Upper lobe of left lung (tissue), 6 donors: Measurements from ENCODE around the gene FAM53A. TPM values are rescaled to one million over a fixed set of nuclear protein-coding genes. Genes with fewer than 3 reads are reported as not detected.

ENCODE experiments used
- ATAC-seq, 2 donors: fragments of 200-7000 bp; cut with Tn5 transposase; one replicate each; pipeline ENCODE4 v1.9.1; 2022; ENCODE audit warnings: mild to moderate bottlenecking in 2 of 2, moderate library complexity in 2 of 2; ENCODE audit not compliant: low FRiP score in 2 of 2
- DNase-seq, 2 donors: peaks; one replicate each; pipeline ENCODE4 v3.0.0-alpha.2; 2019 to 2020
- H3K27ac ChIP-seq, 4 donors: fragments of 200-600 bp; sonication (generic); one replicate each; pipeline ENCODE4 v1.5.1; 2016 to 2019
- H3K27me3 ChIP-seq, 4 donors: fragments of 200-600 bp; sonication (generic); one replicate each; pipeline ENCODE4 v1.5.1; 2017 to 2019
- H3K36me3 ChIP-seq, 4 donors: fragments of 200-600 bp; sonication (generic); one replicate each; pipeline ENCODE4 v1.5.1; 2016 to 2019
- H3K4me1 ChIP-seq, 4 donors: fragments of 200-600 bp; sonication (generic); one replicate each; pipeline ENCODE4 v1.5.1; 2018 to 2019
- H3K4me3 ChIP-seq, 4 donors: fragments of 200-600 bp; sonication (generic); one replicate each; pipeline ENCODE4 v1.5.1; 2017 to 2019; ENCODE audit warnings: mild to moderate bottlenecking in 2 of 4, moderate library complexity in 1 of 4
- H3K9me3 ChIP-seq, 4 donors: fragments of 200-600 bp; sonication (generic); one replicate each; pipeline ENCODE4 v1.5.1; 2018 to 2019
- CTCF ChIP-seq, 6 experiments: fragments of 450-650 bp in 4 of 6; fragments of 200-600 bp in 2 of 6; sonication (generic) in 2 of 6; IDR thresholded peaks; one replicate each; pipeline ENCODE4 v1.5.1; 2016 to 2019; ENCODE audit warnings: antibody characterized with exemption in 6 of 6
- EP300 ChIP-seq, 4 donors: sonication (generic); formaldehyde crosslinking; IDR thresholded peaks; one replicate each; pipeline ENCODE4 v1.5.1; 2017; ENCODE audit warnings: antibody characterized with exemption in 4 of 4, control low read depth in 2 of 4
- POLR2A ChIP-seq, 4 donors: fragments of 450-650 bp; IDR thresholded peaks; one replicate each; pipeline ENCODE4 v1.5.1; 2016 to 2017; ENCODE audit warnings: antibody characterized with exemption in 4 of 4, mild to moderate bottlenecking in 2 of 4
- POLR2AphosphoS5 ChIP-seq, 2 donors: sonication (generic); formaldehyde crosslinking; IDR thresholded peaks; one replicate each; pipeline ENCODE4 v1.5.1; 2017; ENCODE audit warnings: antibody characterized with exemption in 2 of 2
- WGBS, 2 donors: methylation state at CpG; one replicate each; pipeline ENCODE4 v1.1.5; 2017 to 2018; 5-methylcytosine and 5-hydroxymethylcytosine counted together
- total RNA-seq, 6 donors: library from RNA; depleted of rRNA in 4 of 6; stranded (reverse); fragments of >200 nt in 4 of 6; gene quantifications; one replicate each; pipeline versions ENCODE4 v1.1.0 to v1.2.1, GENCODE V29; 2016 to 2021
- donor health status: DM: no; HTN: no; CAD: no; lungs with moderate emphysema.
- donor health status: DM: no; HTN: yes; CAD: no; lungs with severe emphysema.

Gene FAM53A
- total RNA-seq, 6 donors from 2014 or later = 0.59 to 17.8 (median 2.5) TPM

GRCh38 chr4:1723131-1723801 lies 39.2 kb upstream of the FAM53A start:
- ATAC-seq = no peak
- TF ChIP-seq POLR2A (IDR thresholded peaks at IDR 0.05) (peak in 1 of 4 donors; percentile 52), CTCF (IDR thresholded peaks at IDR 0.05) (no peak)
- Histone ChIP-seq H3K9me3 (no peaks in the 10 kb centered on the region), H3K4me1 (peaks cover 39 to 64% (median 53%) of the 10 kb centered on the region in 4 donors), H3K36me3 (peaks cover 0 to 11% (median 6%) of the 10 kb centered on the region in 4 donors), H3K27ac (peak overlapping the region; percentile 85 to 96 (median 94)), H3K27me3 (no peaks in the 10 kb centered on the region), H3K4me3 (peak overlapping the region in 3 of 4 donors; percentile 6 to 79 (median 25))
- 67 to 71% methylated on average over 12 of the region's 12 CpGs for WGBS, 2 donors
- no peak for DNase-seq

- Histone ChIP-seq H3K4me3 (peak overlapping the region in 3 of 4 donors; percentile 4 to 83 (median 79)), H3K4me1 (peaks cover 33 to 57% (median 47%) of the 10 kb centered on the region in 4 donors), H3K9me3 (no peaks in the 10 kb centered on the region), H3K27me3 (no peaks in the 10 kb centered on the region), H3K36me3 (peaks cover 0 to 11% (median 5%) of the 10 kb centered on the region in 4 donors), H3K27ac (peak overlapping the region; percentile 85 to 96 (median 94))
- 36 to 47% methylated on average over 18 of the region's 18 CpGs for WGBS, 2 donors
- TF ChIP-seq EP300 (IDR thresholded peaks at IDR 0.05) (no peak), CTCF (IDR thresholded peaks at IDR 0.05) (no peak), POLR2AphosphoS5 (IDR thresholded peaks at IDR 0.05) (no peak), POLR2A (IDR thresholded peaks at IDR 0.05) (no peak)
- no peak for ATAC-seq
- DNase-seq = peak in 1 of 2 donors; percentile 31
Observed at GRCh38 chr4:1722551-1723118, 38.5 kb upstream of the FAM53A start.

- H3K9me3 ChIP-seq = no peaks in the 10 kb centered on the region
- peak overlapping the region; percentile 85 to 96 (median 94) for H3K27ac ChIP-seq
- peak overlapping the region; percentile 12 to 83 (median 76) for H3K4me3 ChIP-seq
- ATAC-seq (no peak), DNase-seq (peak in 1 of 2 donors; percentile 24)
- H3K36me3 ChIP-seq = peaks cover 0 to 18% (median 9%) of the 10 kb centered on the region in 4 donors
- no peaks in the 10 kb centered on the region for H3K27me3 ChIP-seq
- WGBS, 2 donors = 5 to 8% methylated on average over 32 to 35 of the region's 61 CpGs
- peaks cover 28 to 52% (median 42%) of the 10 kb centered on the region in 4 donors for H3K4me1 ChIP-seq
- no peak for TF ChIP-seq POLR2AphosphoS5 (IDR thresholded peaks at IDR 0.05)
- TF ChIP-seq EP300 (IDR thresholded peaks at IDR 0.05) = no peak
- no peak for TF ChIP-seq POLR2A (IDR thresholded peaks at IDR 0.05)
- no peak for TF ChIP-seq CTCF (IDR thresholded peaks at IDR 0.05)
Observed at GRCh38 chr4:1721666-1722550, 37.8 kb upstream of the FAM53A start.

GRCh38 chr4:1721003-1721665 lies 37.0 kb upstream of the FAM53A start, which contains the start of the genes TACC3 and TMEM129:
Gene TACC3, plus strand, starts transcription at chr4:1721521. Its CDS starts 1,901 bp downstream, at chr4:1723422.
Gene TMEM129, minus strand, starts transcription at chr4:1721323. Its CDS starts 486 bp downstream, at chr4:1720837.
- H3K4me3 ChIP-seq = peak within 1 kb of the TSS; percentile 55 to 83 (median 76)
- WGBS, 2 donors = 0 to 2% methylated on average over 20 to 24 of the region's 83 CpGs
- TF ChIP-seq POLR2AphosphoS5 (IDR thresholded peaks at IDR 0.05) (peak in 1 of 2 donors; percentile 71), EP300 (IDR thresholded peaks at IDR 0.05) (no peak), POLR2A (IDR thresholded peaks at IDR 0.05) (peak in 2 of 4 donors; percentile 53 to 70), CTCF (IDR thresholded peaks at IDR 0.05) (no peak)
- no peaks in the 10 kb centered on the region for H3K9me3 ChIP-seq
- peaks cover 20 to 46% (median 34%) of the 10 kb centered on the region in 4 donors for H3K4me1 ChIP-seq
- ATAC-seq (peak; percentile 93 to 95), DNase-seq (peak; percentile 97 to 98)
- peaks cover 0 to 25% (median 13%) of the 10 kb centered on the region in 4 donors for H3K36me3 ChIP-seq
- H3K27ac ChIP-seq = peak within 1 kb of the TSS; percentile 89 to 96 (median 94)
- H3K27me3 ChIP-seq = no peaks in the 10 kb centered on the region
